GM12874 (cell line): ENCODE results near the gene TAF6.

Experiments used
- CTCF ChIP-seq: IDR thresholded peaks from 2 replicates; pipeline ENCODE4 v1.5.1; 2011; ENCODE audit warnings: low read depth, mild to moderate bottlenecking, control low read depth, low read length, moderate library complexity; ENCODE audit not compliant: insufficient read depth

The TAF6 gene

GRCh38 chr7:100077205-100077604, 42.0 kb downstream of the TAF6 start:
- no peak for TF ChIP-seq CTCF

DNA sequence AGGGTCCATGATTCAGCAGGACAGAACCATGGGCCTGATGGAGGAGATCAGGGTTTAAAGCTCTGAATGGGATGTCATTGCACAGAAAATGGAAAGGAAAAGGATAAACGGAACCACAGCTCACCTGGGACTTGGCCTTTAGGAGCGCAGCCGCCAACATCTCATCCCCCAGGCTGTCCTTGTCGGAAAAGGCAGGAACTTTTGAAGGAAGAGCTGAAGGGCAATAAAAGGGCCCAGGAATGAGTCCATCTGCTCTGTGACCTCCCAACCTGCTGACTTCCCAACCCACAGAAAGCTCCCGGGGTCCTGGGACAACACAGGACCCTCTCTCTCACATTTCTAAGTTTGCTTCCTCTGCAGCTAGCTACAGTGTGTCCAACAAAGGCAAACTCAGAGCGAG, 43.7 kb downstream of the TAF6 start:
- TF ChIP-seq CTCF: no peak

DNA sequence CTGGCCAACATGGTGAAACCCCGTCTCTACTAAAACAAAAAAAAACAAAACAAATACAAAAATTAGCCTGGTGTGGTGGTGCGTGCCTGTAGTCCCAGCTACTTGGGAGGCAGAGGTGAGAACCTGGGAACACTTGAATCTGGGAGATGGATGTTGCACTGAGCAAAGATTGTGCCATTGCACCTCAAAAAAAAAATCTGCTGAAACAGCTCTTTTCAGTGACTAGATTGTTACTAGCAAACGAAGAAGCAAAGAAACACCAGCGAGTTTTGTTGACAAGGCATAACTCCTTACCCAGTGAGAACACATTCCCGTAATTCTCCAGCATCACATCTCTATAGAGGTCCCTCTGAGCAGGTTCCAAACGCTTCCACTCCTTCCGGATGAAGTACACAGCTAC, 44.3 kb downstream of the TAF6 start:
- TF ChIP-seq CTCF: no peak

DNA sequence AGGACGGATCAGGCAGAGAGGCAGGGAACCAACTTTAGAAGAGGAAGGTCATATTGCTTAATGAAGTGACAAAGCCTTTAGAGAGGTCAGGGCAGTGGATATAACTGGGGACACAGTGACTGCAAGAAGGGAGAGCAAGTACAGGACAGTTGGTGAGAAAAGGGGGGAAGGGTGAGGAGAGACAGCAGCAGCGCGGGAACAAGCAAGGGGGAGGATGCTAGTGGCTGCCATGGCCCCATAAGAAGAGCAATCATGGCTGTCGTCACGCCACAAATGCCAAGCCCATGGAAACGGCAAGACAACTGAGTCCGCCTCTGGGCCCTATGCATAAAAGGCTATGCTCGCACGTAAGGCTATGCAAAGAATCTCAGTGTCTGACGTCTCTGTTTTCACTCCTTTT, 46.7 kb downstream of the TAF6 start:
- no peak for TF ChIP-seq CTCF

- TF ChIP-seq CTCF: no peak
These were observed 48.0 kb downstream of the TAF6 start for GRCh38 chr7:100071018-100071723.

DNA sequence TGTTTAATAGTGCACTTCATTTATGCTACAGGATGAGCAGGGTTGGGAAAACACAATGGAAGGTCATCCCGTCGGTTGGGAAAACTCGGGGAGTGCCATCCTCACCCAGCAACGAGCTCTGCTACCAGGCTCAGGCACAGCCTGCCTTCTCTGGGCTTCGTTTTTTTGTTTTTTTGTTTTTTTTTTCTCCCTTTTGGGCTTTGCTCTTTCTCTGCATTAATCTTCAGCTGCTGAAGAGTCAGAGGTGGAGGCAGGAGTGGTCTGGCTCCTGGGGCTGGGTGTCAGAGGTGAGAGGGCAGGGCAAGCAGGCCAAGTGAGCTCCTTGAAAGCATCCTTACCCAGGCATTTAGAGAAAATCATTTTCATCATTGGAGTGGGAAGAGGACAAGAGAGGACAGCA, 49.2 kb downstream of the TAF6 start:
- no peak for TF ChIP-seq CTCF

- TF ChIP-seq CTCF: no peak
These were observed 52.2 kb downstream of the TAF6 start for GRCh38 chr7:100066953-100067352.
